AG04450 (cell line): Measurements from ENCODE around the gene ZCWPW1. TPM values are rescaled to one million over a fixed set of nuclear protein-coding genes. Genes with fewer than 3 reads are reported as not detected.

Experiments
- CTCF ChIA-PET: fragments of 300-600, 350-600 bp; formaldehyde crosslinking; extraction: SDS; loops from one replicate; lab custom pipeline; 2022; ENCODE audit warnings: antibody characterized with exemption, inconsistent platforms; lab: Charles Lee
- POLR2A ChIA-PET: fragments of 350-600 bp; formaldehyde crosslinking; extraction: SDS; loops from one replicate; lab custom pipeline; 2021; ENCODE audit warnings: antibody characterized with exemption, inconsistent platforms; lab: Yijun Ruan, JAX
- DNase-seq: peaks from one replicate; pipeline ENCODE4 v3.0.0-alpha.2; 2011; ENCODE audit warnings: low read depth, low spot score
- H3K27ac ChIP-seq: one replicate; pipeline ENCODE4 v1.5.1; 2012; ENCODE audit warnings: low read depth, low read length, control low read depth
- H3K27me3 ChIP-seq: one replicate; pipeline ENCODE4 v1.6.0; 2012; ENCODE audit warnings: low read length; ENCODE audit not compliant: control insufficient read depth, insufficient read depth
- H3K4me3 ChIP-seq: 2 replicates; pipeline ENCODE4 v1.5.1; 2011; ENCODE audit warnings: mild to moderate bottlenecking, low read depth, low read length, control low read depth
- H3K9me3 ChIP-seq: 2 replicates; pipeline ENCODE4 v1.5.1; 2012; ENCODE audit warnings: low read length; ENCODE audit not compliant: control insufficient read depth, insufficient read depth
- CTCF ChIP-seq: IDR thresholded peaks from 2 replicates; pipeline ENCODE4 v1.5.1; 2011; ENCODE audit warnings: low read depth, low read length, control low read depth, inconsistent platforms
- polyA plus RNA-seq: library from polyadenylated mRNA; depleted of rRNA; stranded (reverse); fragments of >200 nt; gene quantifications from 2 replicates; pipeline ENCODE4 v1.2.3, GENCODE V29; 2011

ZCWPW1 gene
- polyA plus RNA-seq, 1 experiment, result 1.5 TPM

- H3K27me3 ChIP-seq, result no peaks in the 10 kb centered on the region
- CTCF ChIA-PET, result no interaction called here
- TF ChIP-seq CTCF, result no peak
- H3K4me3 ChIP-seq, result peak overlapping the region; percentile 84
- peaks cover 5% of the 10 kb centered on the region; the same call in 1 of the 2 replicates for H3K9me3 ChIP-seq
- DNase-seq, result no peak
- POLR2A ChIA-PET, result interaction anchor here (0.7 to 1.2 kb wide), 3 partner anchors 12 to 17 kb away, joined by 3 to 4 read pairs (median 4); no protein-coding TSS in a partner anchor
- H3K27ac ChIP-seq, result no peak overlapping the region
Measured at GRCh38 chr7:100430493-100431285, 2.2 kb upstream of the ZCWPW1 start.

- peak within 1 kb of the TSS; percentile 100 for H3K27ac ChIP-seq
- CTCF ChIA-PET, result interaction anchor here (1.0 to 1.5 kb wide), 3 partner anchors 20 to 23 kb away, joined by 3 to 4 read pairs (median 4); no protein-coding TSS in a partner anchor
- no peaks in the 10 kb centered on the region for H3K27me3 ChIP-seq
- peak within 1 kb of the TSS; percentile 86 for H3K4me3 ChIP-seq
- POLR2A ChIA-PET, result interaction anchor here (0.6 to 2.0 kb wide), 22 partner anchors 10 to 1303 kb away, joined by 3 to 20 read pairs (median 5); partner anchors contain the start of genes FBXO24, GNB2, LAMTOR4 and LRCH4
- H3K9me3 ChIP-seq, result peaks cover 5% of the 10 kb centered on the region; the same call in 1 of the 2 replicates
- peak; percentile 94 for DNase-seq
- TF ChIP-seq CTCF, result no peak
Measured at GRCh38 chr7:100429637-100430492, 1.4 kb upstream of the ZCWPW1 start, which contains the start of gene MEPCE. TSS of gene MEPCE (plus strand) at chr7:100429831. CDS start at chr7:100430019, 188 bp downstream.

- Histone ChIP-seq H3K4me3 (peak overlapping the region; percentile 86), H3K27me3 (no peaks in the 10 kb centered on the region), H3K9me3 (peaks cover 5% of the 10 kb centered on the region; the same call in 1 of the 2 replicates), H3K27ac (peak overlapping the region; percentile 100)
- TF ChIP-seq CTCF, result no peak
- CTCF ChIA-PET, result interaction anchor here (0.9 to 1.5 kb wide), 4 partner anchors 21 to 40 kb away, joined by 3 to 4 read pairs (median 4); no protein-coding TSS in a partner anchor
- DNase-seq, result peak; percentile 100
- POLR2A ChIA-PET, result interaction anchor here (0.6 to 2.0 kb wide), 33 partner anchors 8 to 1304 kb away, joined by 3 to 20 read pairs (median 5); partner anchors contain the start of genes AP4M1, FBXO24, GNB2 and LAMTOR4
Measured at GRCh38 chr7:100428967-100429636, 599 bp upstream of the ZCWPW1 start.

GRCh38 chr7:100427762-100428198 is 723 bp downstream of the ZCWPW1 start:
- DNase-seq, result no peak

More at GRCh38 chr7:100427762-100428198, 723 bp downstream of the ZCWPW1 start:
- Histone ChIP-seq H3K9me3 (peaks cover 5% of the 10 kb centered on the region; the same call in 1 of the 2 replicates), H3K27me3 (no peaks in the 10 kb centered on the region), H3K4me3 (peak overlapping the region; percentile 86), H3K27ac (peak overlapping the region; percentile 100)
- TF ChIP-seq CTCF, result no peak
- ChIA-PET CTCF (interaction anchor here (1.5 kb wide), 1 partner anchor 20 kb away, joined by 4 read pairs; no protein-coding TSS in a partner anchor), POLR2A (interaction anchor here (0.6 to 1.8 kb wide), 13 partner anchors 8 to 738 kb away, joined by 3 to 20 read pairs (median 6); partner anchors contain the start of genes TSC22D4 and VGF)
